Calu3 (cell line): ENCODE data around the gene HRH1. TPM values are rescaled to one million over a fixed set of nuclear protein-coding genes. Genes with fewer than 3 reads are reported as not detected.

ENCODE experiments used
- BruUV-seq: library from RNA; stranded (reverse); fragments of 400-500 nt; replicated peaks from 2 replicates; lab custom pipeline; 2021; lab: Mats Ljungman, UMichigan
- CTCF ChIA-PET: fragments of 300-600 bp; sonication (Branson Sonifier 250); formaldehyde crosslinking; loops from one replicate; lab custom pipeline; 2022; ENCODE audit warnings: antibody characterized with exemption; lab: Charles Lee
- DNase-seq: peaks from one replicate; pipeline ENCODE4 v3.0.0; 2022
- H3K27ac Mint-ChIP-seq: one replicate; pipeline ENCODE4 v1.8.0; 2022; ENCODE audit warnings: mixed read lengths; ENCODE audit not compliant: unreplicated experiment
- H3K27me3 Mint-ChIP-seq: one replicate; pipeline ENCODE4 v1.8.0; 2022; ENCODE audit warnings: mixed read lengths; ENCODE audit not compliant: unreplicated experiment
- H3K36me3 Mint-ChIP-seq: one replicate; pipeline ENCODE4 v1.8.0; 2022; ENCODE audit warnings: mild to moderate bottlenecking, moderate library complexity, mixed read lengths; ENCODE audit not compliant: insufficient read depth, unreplicated experiment
- H3K4me1 Mint-ChIP-seq: one replicate; pipeline ENCODE4 v1.8.0; 2022; ENCODE audit warnings: mild to moderate bottlenecking, low read depth, mixed read lengths; ENCODE audit not compliant: unreplicated experiment
- H3K4me3 Mint-ChIP-seq: one replicate; pipeline ENCODE4 v1.8.0; 2022; ENCODE audit warnings: mild to moderate bottlenecking, low read depth, moderate library complexity, mixed read lengths; ENCODE audit not compliant: unreplicated experiment
- H3K9me3 Mint-ChIP-seq: one replicate; pipeline ENCODE4 v1.8.0; 2022; ENCODE audit warnings: low read depth, mixed read lengths; ENCODE audit not compliant: unreplicated experiment
- CTCF ChIP-seq: fragments of 200-600 bp; IDR thresholded peaks from one replicate; pipeline ENCODE4 v1.8.0; 2022; ENCODE audit warnings: antibody characterized with exemption; ENCODE audit not compliant: unreplicated experiment
- intact Hi-C: fragments of 100-400 bp; cut with micrococcal nuclease; formaldehyde crosslinking; loops from one replicate; pipeline ENCODE4 v1.10.0; 2022; ENCODE audit not compliant: unreplicated experiment
- total RNA-seq: library from RNA; stranded (reverse); gene quantifications from 2 replicates; pipeline ENCODE4 v1.2.3, GENCODE V29; 2022

HRH1 gene
- total RNA-seq, 1 experiment from 2014 or later: 9.1 TPM

- H3K27me3 Mint-ChIP-seq: no peaks in the 10 kb centered on the region
- BruUV-seq: TSS peak; percentile 76
- H3K36me3 Mint-ChIP-seq: peaks cover 35% of the 10 kb centered on the region
- no peaks in the 10 kb centered on the region for H3K9me3 Mint-ChIP-seq
- intact Hi-C loops: no loop called here
- H3K27ac Mint-ChIP-seq: peak overlapping the region; percentile 99
- CTCF ChIA-PET: interaction anchor here (1.5 to 1.9 kb wide), 2 partner anchors 23 to 110 kb away, joined by 3 to 10 read pairs; no protein-coding TSS in a partner anchor
- TF ChIP-seq CTCF: no peak
- H3K4me1 Mint-ChIP-seq: peaks cover 22% of the 10 kb centered on the region
- no peak for DNase-seq
- peak overlapping the region; percentile 97 for H3K4me3 Mint-ChIP-seq
Measured at GRCh38 chr3:11224870-11225229, 70.6 kb downstream of the HRH1 start.

- DNase-seq: peak; percentile 44
- Mint-ChIP-seq H3K4me3 (peak overlapping the region; percentile 97), H3K27ac (peak overlapping the region; percentile 99), H3K4me1 (peaks cover 22% of the 10 kb centered on the region), H3K9me3 (no peaks in the 10 kb centered on the region), H3K27me3 (no peaks in the 10 kb centered on the region), H3K36me3 (peaks cover 35% of the 10 kb centered on the region)
- TSS peak; percentile 34 for BruUV-seq
- intact Hi-C loops: no loop called here
- CTCF ChIA-PET: interaction anchor here (0.8 to 1.9 kb wide), 5 partner anchors 19 to 109 kb away, joined by 3 to 10 read pairs (median 3); no protein-coding TSS in a partner anchor
- no peak for TF ChIP-seq CTCF
Measured at GRCh38 chr3:11226042-11226370, 71.7 kb downstream of the HRH1 start.

GRCh38 chr3:11228041-11228440 lies 73.7 kb downstream of the HRH1 start:
- Mint-ChIP-seq H3K9me3 (no peaks in the 10 kb centered on the region), H3K4me3 (no peak overlapping the region), H3K36me3 (peaks cover 35% of the 10 kb centered on the region), H3K4me1 (peaks cover 22% of the 10 kb centered on the region), H3K27ac (no peak overlapping the region), H3K27me3 (no peaks in the 10 kb centered on the region)
- BruUV-seq: no TSS peak
- CTCF ChIA-PET: no interaction called here
- intact Hi-C loops: no loop called here
- no peak for DNase-seq
- TF ChIP-seq CTCF: no peak

- Mint-ChIP-seq H3K27ac (no peak overlapping the region), H3K4me3 (no peak overlapping the region), H3K27me3 (no peaks in the 10 kb centered on the region), H3K9me3 (no peaks in the 10 kb centered on the region), H3K36me3 (peaks cover 19% of the 10 kb centered on the region), H3K4me1 (peaks cover 8% of the 10 kb centered on the region)
- BruUV-seq: no TSS peak
- intact Hi-C loops: no loop called here
- CTCF ChIA-PET: no interaction called here
- DNase-seq: no peak
- no peak for TF ChIP-seq CTCF
Measured at GRCh38 chr3:11230125-11230524, 75.8 kb downstream of the HRH1 start.
